ENCODE measurements around the gene OSGEP.

OSGEP gene

DNA sequence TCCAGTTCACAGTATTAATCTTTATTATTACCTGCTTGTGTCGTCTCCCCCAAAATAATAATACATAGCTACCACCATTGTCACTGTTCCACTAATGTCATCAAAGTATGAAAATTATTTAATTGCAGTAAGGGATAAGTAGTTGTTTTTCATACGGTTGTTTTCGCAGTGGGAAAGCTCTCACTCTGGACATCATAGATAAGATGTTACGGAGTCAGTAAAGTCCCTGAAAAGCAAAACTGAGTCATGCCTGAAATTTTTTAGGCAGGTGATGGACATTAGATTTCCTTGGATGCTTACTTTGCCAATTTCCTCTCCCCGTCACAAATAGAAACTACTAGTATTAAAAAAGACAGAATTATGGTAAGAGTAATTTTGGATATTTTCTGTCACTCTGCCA, 27.8 kb upstream of the OSGEP start:
- TF ChIP-seq CTCF (IDR thresholded peaks at IDR 0.05), result no peak

GRCh38 chr14:20478894-20479293, 24.3 kb upstream of the OSGEP start:
- no peak for TF ChIP-seq CTCF (IDR thresholded peaks at IDR 0.05)

DNA sequence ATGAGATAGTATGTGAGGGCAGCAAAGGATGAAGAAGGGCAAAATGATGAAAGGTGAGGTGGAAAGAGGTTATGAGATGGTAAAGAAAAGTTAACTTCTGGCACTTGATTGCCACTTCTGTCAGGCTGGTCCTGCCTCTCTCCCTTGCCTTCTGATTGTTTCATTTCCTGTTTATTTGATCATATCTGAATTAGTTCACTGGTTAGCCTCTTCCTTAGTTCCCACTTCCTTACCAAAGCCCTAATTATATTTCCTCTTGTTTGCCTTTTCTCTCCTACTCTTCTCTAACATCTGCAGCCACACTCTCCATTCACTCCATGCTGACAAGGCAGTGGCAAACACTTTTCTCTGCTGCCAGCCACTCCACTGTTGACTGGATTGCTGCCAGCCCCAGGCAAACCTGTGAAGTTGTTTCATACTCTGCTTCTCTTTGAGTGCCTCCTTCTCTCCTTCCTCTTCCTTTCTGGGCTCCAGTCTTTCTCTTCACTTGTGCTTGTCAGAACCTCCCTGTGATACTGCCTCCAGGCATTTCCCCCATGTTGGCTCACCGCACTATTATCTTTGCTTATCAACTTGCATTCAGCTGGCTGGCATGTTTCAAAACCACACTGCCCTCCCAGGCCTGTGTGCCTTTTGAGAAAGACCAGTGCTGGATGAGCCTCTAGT, 22.7 kb upstream of the OSGEP start:
- TF ChIP-seq CTCF (IDR thresholded peaks at IDR 0.05), result no peak

GRCh38 chr14:20476776-20477175, 22.2 kb upstream of the OSGEP start:
- no peak for TF ChIP-seq CTCF (IDR thresholded peaks at IDR 0.05)

GRCh38 chr14:20472536-20473169, 18.0 kb upstream of the OSGEP start:
- TF ChIP-seq CTCF (IDR thresholded peaks at IDR 0.05), result no peak

DNA sequence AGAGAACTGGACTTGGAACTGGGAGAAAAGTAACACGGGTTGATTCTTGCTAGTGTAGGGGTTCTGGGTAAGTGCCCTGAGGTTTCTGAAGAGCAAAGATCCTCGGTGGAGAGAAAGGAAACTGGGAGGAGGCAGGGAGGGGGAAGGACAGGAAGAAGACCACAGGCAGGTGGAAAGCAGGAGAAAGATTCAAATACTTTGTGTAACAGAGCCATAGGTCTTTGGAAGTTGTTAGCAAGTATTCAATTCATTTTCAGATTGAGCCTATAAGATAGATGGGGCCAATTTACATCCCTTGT, 15.9 kb upstream of the OSGEP start:
- TF ChIP-seq CTCF (IDR thresholded peaks at IDR 0.05), result no peak

- TF ChIP-seq CTCF (IDR thresholded peaks at IDR 0.05), result no peak
These were observed 15.4 kb upstream of the OSGEP start for GRCh38 chr14:20469890-20470602.
